Liver (tissue), 3 donors: ENCODE measurements around the gene ALDH8A1.

ENCODE experiments used
- EGR1 ChIP-seq, 2 donors: IDR thresholded peaks; 2 replicates each; pipeline ENCODE4 v1.6.1; 2016 to 2018; ENCODE audit warnings: antibody characterized with exemption in 2 of 2, low read depth in 2 of 2
- FOXA1 ChIP-seq: IDR thresholded peaks from 2 replicates; pipeline ENCODE4 v1.6.1; 2016; ENCODE audit warnings: antibody characterized with exemption
- JUND ChIP-seq, 2 donors: IDR thresholded peaks; 2 replicates each; pipeline ENCODE4 v1.6.1; 2016; ENCODE audit warnings: antibody characterized with exemption in 2 of 2
- NR2F2 ChIP-seq: IDR thresholded peaks from 2 replicates; pipeline ENCODE4 v1.6.1; 2016; ENCODE audit warnings: antibody characterized with exemption
- RAD21 ChIP-seq, 2 donors: IDR thresholded peaks; 2 replicates each; pipeline ENCODE4 v1.6.1; 2016; ENCODE audit warnings: antibody characterized with exemption in 2 of 2, mild to moderate bottlenecking in 2 of 2
- RXRA ChIP-seq, 2 donors: IDR thresholded peaks; 2 replicates each; pipeline ENCODE4 v1.6.1; 2017 to 2018; ENCODE audit warnings: antibody characterized with exemption in 2 of 2, mild to moderate bottlenecking in 1 of 2
- SP1 ChIP-seq: IDR thresholded peaks from 2 replicates; pipeline ENCODE4 v1.6.1; 2018; ENCODE audit warnings: antibody characterized with exemption, mild to moderate bottlenecking
- TAF1 ChIP-seq: conservative IDR thresholded peaks from 2 replicates; pipeline ENCODE4 v1.6.1; 2016; ENCODE audit warnings: antibody characterized with exemption, mild to moderate bottlenecking
- YY1 ChIP-seq: IDR thresholded peaks from 2 replicates; pipeline ENCODE4 v1.6.1; 2016; ENCODE audit warnings: antibody characterized with exemption, mild to moderate bottlenecking
- TF ChIP-seq, protein P1 (sequence below): fragments of 150-350 bp; IDR thresholded peaks from 2 replicates; pipeline ENCODE4 v1.5.1; 2017; ENCODE audit warnings: improper control_type of control experiment, low read depth, low read length; ENCODE audit not compliant: missing input control
- TF ChIP-seq, protein P2 (sequence below): IDR thresholded peaks from 2 replicates; pipeline ENCODE4 v1.6.1; 2016; ENCODE audit warnings: antibody characterized with exemption, mild to moderate bottlenecking
- TF ChIP-seq, protein P3 (sequence below): IDR thresholded peaks from 2 replicates; pipeline ENCODE4 v1.6.1; 2016; ENCODE audit warnings: antibody characterized with exemption
- TF ChIP-seq, protein P4 (sequence below): IDR thresholded peaks from 2 replicates; pipeline ENCODE4 v1.6.1; 2016; ENCODE audit warnings: antibody characterized with exemption
- donor health status: healthy.
- donor health status: healthy.

DNA sequence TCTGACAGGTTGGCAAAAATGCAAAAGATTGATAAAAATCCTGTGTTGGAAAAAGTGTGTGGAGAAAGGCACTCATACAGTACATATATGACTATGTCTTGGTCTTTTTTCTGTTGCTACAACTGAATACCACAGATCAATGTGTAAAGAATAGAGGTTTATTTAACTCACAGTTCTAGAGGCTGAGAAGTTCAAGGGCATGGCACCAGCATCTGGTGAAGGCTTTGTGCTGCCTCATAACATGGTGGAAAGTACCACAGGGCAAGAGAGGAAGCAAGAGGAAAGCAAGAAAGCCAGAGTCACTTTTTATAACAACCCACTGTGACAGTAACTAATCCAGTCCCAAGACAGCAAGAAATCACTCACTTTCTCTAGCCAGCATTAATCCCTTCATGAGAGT, 57.5 kb downstream of the ALDH8A1 start:
- TF ChIP-seq, protein P1, sequence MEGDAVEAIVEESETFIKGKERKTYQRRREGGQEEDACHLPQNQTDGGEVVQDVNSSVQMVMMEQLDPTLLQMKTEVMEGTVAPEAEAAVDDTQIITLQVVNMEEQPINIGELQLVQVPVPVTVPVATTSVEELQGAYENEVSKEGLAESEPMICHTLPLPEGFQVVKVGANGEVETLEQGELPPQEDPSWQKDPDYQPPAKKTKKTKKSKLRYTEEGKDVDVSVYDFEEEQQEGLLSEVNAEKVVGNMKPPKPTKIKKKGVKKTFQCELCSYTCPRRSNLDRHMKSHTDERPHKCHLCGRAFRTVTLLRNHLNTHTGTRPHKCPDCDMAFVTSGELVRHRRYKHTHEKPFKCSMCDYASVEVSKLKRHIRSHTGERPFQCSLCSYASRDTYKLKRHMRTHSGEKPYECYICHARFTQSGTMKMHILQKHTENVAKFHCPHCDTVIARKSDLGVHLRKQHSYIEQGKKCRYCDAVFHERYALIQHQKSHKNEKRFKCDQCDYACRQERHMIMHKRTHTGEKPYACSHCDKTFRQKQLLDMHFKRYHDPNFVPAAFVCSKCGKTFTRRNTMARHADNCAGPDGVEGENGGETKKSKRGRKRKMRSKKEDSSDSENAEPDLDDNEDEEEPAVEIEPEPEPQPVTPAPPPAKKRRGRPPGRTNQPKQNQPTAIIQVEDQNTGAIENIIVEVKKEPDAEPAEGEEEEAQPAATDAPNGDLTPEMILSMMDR = no peak
- TF ChIP-seq RXRA (IDR thresholded peaks at IDR 0.05) (no peak), FOXA1 (no peak), RAD21 (IDR thresholded peaks at IDR 0.05) (no peak), YY1 (no peak), SP1 (no peak), EGR1 (IDR thresholded peaks at IDR 0.05; ENCODE audit: low read depth in 2 of 2) (no peak), TAF1 (no peak), JUND (IDR thresholded peaks at IDR 0.05) (no peak), NR2F2 (no peak)
- TF ChIP-seq, protein P2, sequence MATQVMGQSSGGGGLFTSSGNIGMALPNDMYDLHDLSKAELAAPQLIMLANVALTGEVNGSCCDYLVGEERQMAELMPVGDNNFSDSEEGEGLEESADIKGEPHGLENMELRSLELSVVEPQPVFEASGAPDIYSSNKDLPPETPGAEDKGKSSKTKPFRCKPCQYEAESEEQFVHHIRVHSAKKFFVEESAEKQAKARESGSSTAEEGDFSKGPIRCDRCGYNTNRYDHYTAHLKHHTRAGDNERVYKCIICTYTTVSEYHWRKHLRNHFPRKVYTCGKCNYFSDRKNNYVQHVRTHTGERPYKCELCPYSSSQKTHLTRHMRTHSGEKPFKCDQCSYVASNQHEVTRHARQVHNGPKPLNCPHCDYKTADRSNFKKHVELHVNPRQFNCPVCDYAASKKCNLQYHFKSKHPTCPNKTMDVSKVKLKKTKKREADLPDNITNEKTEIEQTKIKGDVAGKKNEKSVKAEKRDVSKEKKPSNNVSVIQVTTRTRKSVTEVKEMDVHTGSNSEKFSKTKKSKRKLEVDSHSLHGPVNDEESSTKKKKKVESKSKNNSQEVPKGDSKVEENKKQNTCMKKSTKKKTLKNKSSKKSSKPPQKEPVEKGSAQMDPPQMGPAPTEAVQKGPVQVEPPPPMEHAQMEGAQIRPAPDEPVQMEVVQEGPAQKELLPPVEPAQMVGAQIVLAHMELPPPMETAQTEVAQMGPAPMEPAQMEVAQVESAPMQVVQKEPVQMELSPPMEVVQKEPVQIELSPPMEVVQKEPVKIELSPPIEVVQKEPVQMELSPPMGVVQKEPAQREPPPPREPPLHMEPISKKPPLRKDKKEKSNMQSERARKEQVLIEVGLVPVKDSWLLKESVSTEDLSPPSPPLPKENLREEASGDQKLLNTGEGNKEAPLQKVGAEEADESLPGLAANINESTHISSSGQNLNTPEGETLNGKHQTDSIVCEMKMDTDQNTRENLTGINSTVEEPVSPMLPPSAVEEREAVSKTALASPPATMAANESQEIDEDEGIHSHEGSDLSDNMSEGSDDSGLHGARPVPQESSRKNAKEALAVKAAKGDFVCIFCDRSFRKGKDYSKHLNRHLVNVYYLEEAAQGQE = no peak
- TF ChIP-seq, protein P3, sequence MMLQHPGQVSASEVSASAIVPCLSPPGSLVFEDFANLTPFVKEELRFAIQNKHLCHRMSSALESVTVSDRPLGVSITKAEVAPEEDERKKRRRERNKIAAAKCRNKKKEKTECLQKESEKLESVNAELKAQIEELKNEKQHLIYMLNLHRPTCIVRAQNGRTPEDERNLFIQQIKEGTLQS = no peak
- TF ChIP-seq, protein P4, sequence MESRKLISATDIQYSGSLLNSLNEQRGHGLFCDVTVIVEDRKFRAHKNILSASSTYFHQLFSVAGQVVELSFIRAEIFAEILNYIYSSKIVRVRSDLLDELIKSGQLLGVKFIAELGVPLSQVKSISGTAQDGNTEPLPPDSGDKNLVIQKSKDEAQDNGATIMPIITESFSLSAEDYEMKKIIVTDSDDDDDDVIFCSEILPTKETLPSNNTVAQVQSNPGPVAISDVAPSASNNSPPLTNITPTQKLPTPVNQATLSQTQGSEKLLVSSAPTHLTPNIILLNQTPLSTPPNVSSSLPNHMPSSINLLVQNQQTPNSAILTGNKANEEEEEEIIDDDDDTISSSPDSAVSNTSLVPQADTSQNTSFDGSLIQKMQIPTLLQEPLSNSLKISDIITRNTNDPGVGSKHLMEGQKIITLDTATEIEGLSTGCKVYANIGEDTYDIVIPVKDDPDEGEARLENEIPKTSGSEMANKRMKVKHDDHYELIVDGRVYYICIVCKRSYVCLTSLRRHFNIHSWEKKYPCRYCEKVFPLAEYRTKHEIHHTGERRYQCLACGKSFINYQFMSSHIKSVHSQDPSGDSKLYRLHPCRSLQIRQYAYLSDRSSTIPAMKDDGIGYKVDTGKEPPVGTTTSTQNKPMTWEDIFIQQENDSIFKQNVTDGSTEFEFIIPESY = no peak
